ENCODE measurements around the gene CCNDBP1. TPM values are rescaled to one million over a fixed set of nuclear protein-coding genes. Genes with fewer than 3 reads are reported as not detected.

Gene CCNDBP1
- total and polyA plus RNA-seq, 8 donors, result 47.5 to 64.5 (median 55.9) TPM

GRCh38 chr15:43211224-43211735, 26.1 kb downstream of the CCNDBP1 start:
- H3K27ac ChIP-seq, result no peak overlapping the region
- no peaks in the 10 kb centered on the region for H3K9me3 ChIP-seq
- peaks cover 0 to 29% of the 10 kb centered on the region in 2 donors for H3K27me3 ChIP-seq
- no peaks in the 10 kb centered on the region for H3K4me1 ChIP-seq
- DNase-seq (no peak), ATAC-seq (no peak)
- H3K36me3 ChIP-seq, result no peaks in the 10 kb centered on the region
- intact Hi-C loops (cut with DNase I), result no loop called here
- H3K4me3 ChIP-seq, result no peak overlapping the region
- no peak for TF ChIP-seq CTCF (IDR thresholded peaks at IDR 0.05)

GRCh38 chr15:43212299-43212698, 27.1 kb downstream of the CCNDBP1 start:
- Histone ChIP-seq H3K4me1 (no peaks in the 10 kb centered on the region), H3K27me3 (peaks cover 0 to 29% of the 10 kb centered on the region in 2 donors), H3K4me3 (no peak overlapping the region), H3K27ac (no peak overlapping the region), H3K36me3 (no peaks in the 10 kb centered on the region), H3K9me3 (no peaks in the 10 kb centered on the region)
- intact Hi-C loops (cut with DNase I), result no loop called here
- ATAC-seq (no peak), DNase-seq (no peak)
- TF ChIP-seq CTCF (IDR thresholded peaks at IDR 0.05), result no peak

- no peaks in the 10 kb centered on the region for H3K4me1 ChIP-seq
- peaks cover 0 to 26% of the 10 kb centered on the region in 2 donors for H3K27me3 ChIP-seq
- H3K9me3 ChIP-seq, result no peaks in the 10 kb centered on the region
- no peak overlapping the region for H3K4me3 ChIP-seq
- ATAC-seq, result no peak
- no peaks in the 10 kb centered on the region for H3K36me3 ChIP-seq
- H3K27ac ChIP-seq, result no peak overlapping the region
- intact Hi-C loops (cut with DNase I), result no loop called here
- no peak for DNase-seq
- TF ChIP-seq CTCF (IDR thresholded peaks at IDR 0.05), result no peak
These were observed 27.7 kb downstream of the CCNDBP1 start for GRCh38 chr15:43212951-43213350.

- no peak for ATAC-seq
- Histone ChIP-seq H3K27ac (no peak overlapping the region), H3K4me3 (no peak overlapping the region), H3K27me3 (peaks cover 0 to 21% of the 10 kb centered on the region in 2 donors), H3K4me1 (no peaks in the 10 kb centered on the region), H3K36me3 (no peaks in the 10 kb centered on the region), H3K9me3 (no peaks in the 10 kb centered on the region)
- TF ChIP-seq CTCF (IDR thresholded peaks at IDR 0.05), result no peak
- DNase-seq, result no peak
- intact Hi-C loops (cut with DNase I), result no loop called here
These were observed 28.3 kb downstream of the CCNDBP1 start for GRCh38 chr15:43213466-43213865.

GRCh38 chr15:43214169-43214568, 29.0 kb downstream of the CCNDBP1 start:
- Histone ChIP-seq H3K27me3 (peaks cover 0 to 14% of the 10 kb centered on the region in 2 donors), H3K4me1 (no peaks in the 10 kb centered on the region), H3K9me3 (no peaks in the 10 kb centered on the region), H3K36me3 (no peaks in the 10 kb centered on the region), H3K4me3 (no peak overlapping the region), H3K27ac (no peak overlapping the region)
- intact Hi-C loops (cut with DNase I), result no loop called here
- no peak for DNase-seq
- no peak for ATAC-seq
- no peak for TF ChIP-seq CTCF (IDR thresholded peaks at IDR 0.05)
